SK-N-SH (cell line): ENCODE results near the gene TNRC6A. TPM values are rescaled to one million over a fixed set of nuclear protein-coding genes. Genes with fewer than 3 reads are reported as not detected.

Experiments
- CTCF ChIA-PET: fragments of 300-600, 350-600 bp; formaldehyde crosslinking; extraction: SDS; loops from one replicate; lab custom pipeline; 2021; lab: Yijun Ruan, JAX
- POLR2A ChIA-PET: fragments of 350-600 bp; sonication (Branson Sonifier 250); formaldehyde crosslinking; extraction: SDS; loops from one replicate; lab custom pipeline; 2020; ENCODE audit warnings: antibody characterized with exemption, inconsistent platforms; lab: Yijun Ruan, JAX
- DNase-seq: peaks from one replicate; pipeline ENCODE4 v3.0.0; 2012
- H2AFZ ChIP-seq: fragments of 200-600 bp; sonication (generic); 2 replicates; pipeline ENCODE4 v1.8.1; 2016; ENCODE audit warnings: antibody characterized with exemption, mild to moderate bottlenecking, low read depth
- H3F3A ChIP-seq: fragments of 200-600 bp; sonication (generic); replicated peaks from 2 replicates; pipeline ENCODE3; 2016; ENCODE audit warnings: antibody characterized with exemption, mild to moderate bottlenecking; ENCODE audit not compliant: insufficient read depth
- H3K27ac ChIP-seq, 2 experiments: fragments of 200-500 bp in 1 of 2; fragments of 200-600 bp in 1 of 2; sonication (Bioruptor generic) in 1 of 2; sonication (generic), shearing (Covaris generic) in 1 of 2; 2 replicates each; pipeline versions ENCODE4 v1.5.1 to v1.6.1; 2014 to 2016; ENCODE audit warnings: low read depth in 2 of 2, inconsistent platforms in 1 of 2, low read length in 1 of 2, mild to moderate bottlenecking in 1 of 2, mixed read lengths in 1 of 2
- H3K27me3 ChIP-seq: fragments of 200-600 bp; sonication (generic), shearing (Covaris generic); 2 replicates; pipeline ENCODE4 v1.6.1; 2016; ENCODE audit warnings: mixed run types; ENCODE audit not compliant: insufficient read depth
- H3K36me3 ChIP-seq, 2 experiments: fragments of 200-500 bp in 1 of 2; fragments of 200-600 bp in 1 of 2; sonication (Bioruptor generic) in 1 of 2; sonication (generic) in 1 of 2; replicated peaks in 1 of 2; 2 replicates each; pipeline versions ENCODE3 to v1.5.1; 2014 to 2016; ENCODE audit warnings: low read length in 1 of 2, mild to moderate bottlenecking in 1 of 2; ENCODE audit not compliant: insufficient read depth in 2 of 2, control insufficient read depth in 1 of 2
- H3K4me1 ChIP-seq, 2 experiments: fragments of 200-500 bp in 1 of 2; fragments of 200-600 bp in 1 of 2; sonication (Bioruptor generic) in 1 of 2; sonication (generic), shearing (Covaris generic) in 1 of 2; 2 replicates each; pipeline versions ENCODE4 v1.5.1 to v1.6.1; 2014 to 2016; ENCODE audit warnings: low read depth in 1 of 2, low read length in 1 of 2, mixed run types in 1 of 2; ENCODE audit not compliant: insufficient read depth in 2 of 2, control insufficient read depth in 1 of 2
- H3K4me2 ChIP-seq: fragments of 200-600 bp; sonication (generic), shearing (Covaris generic); 2 replicates; pipeline ENCODE4 v1.6.1; 2017; ENCODE audit warnings: mixed run types
- H3K4me3 ChIP-seq, 2 experiments: fragments of 200-500 bp in 1 of 2; fragments of 200-600 bp in 1 of 2; sonication (Bioruptor generic) in 1 of 2; sonication (generic), shearing (Covaris generic) in 1 of 2; 2 replicates each; pipeline versions ENCODE4 v1.5.1 to v1.8.1; 2014 to 2016; ENCODE audit warnings: low read depth in 2 of 2, inconsistent platforms in 1 of 2, low read length in 1 of 2, mild to moderate bottlenecking in 1 of 2, mixed read lengths in 1 of 2, moderate library complexity in 1 of 2
- H3K79me2 ChIP-seq: fragments of 200-600 bp; sonication (generic); 2 replicates; pipeline ENCODE4 v1.8.1; 2017; ENCODE audit warnings: mild to moderate bottlenecking; ENCODE audit not compliant: insufficient read depth
- H3K9ac ChIP-seq: fragments of 200-600 bp; sonication (generic); 2 replicates; pipeline ENCODE4 v1.6.1; 2017; ENCODE audit warnings: mixed run types
- H3K9me2 ChIP-seq: fragments of 200-600 bp; sonication (generic); 2 replicates; pipeline ENCODE4 v1.6.1; 2017; ENCODE audit warnings: mixed run types
- H3K9me3 ChIP-seq: fragments of 200-600 bp; sonication (generic); 2 replicates; pipeline ENCODE4 v1.6.1; 2017; ENCODE audit warnings: mixed run types, mild to moderate bottlenecking, moderate library complexity
- H4K20me1 ChIP-seq: fragments of 200-600 bp; sonication (generic); 2 replicates; pipeline ENCODE4 v1.6.1; 2017; ENCODE audit warnings: mild to moderate bottlenecking, mixed run types; ENCODE audit not compliant: insufficient read depth
- JUND ChIP-seq: IDR thresholded peaks from 2 replicates; pipeline ENCODE4 v1.4.0; 2012
- NFIC ChIP-seq: IDR thresholded peaks from 2 replicates; pipeline ENCODE4 v1.4.0; 2012; ENCODE audit warnings: borderline replicate concordance
- SIN3A ChIP-seq: IDR thresholded peaks from 2 replicates; pipeline ENCODE4 v1.6.1; 2012; ENCODE audit warnings: low read depth, mild to moderate bottlenecking, low read length, moderate library complexity, borderline replicate concordance
- SMC3 ChIP-seq: IDR thresholded peaks from 2 replicates; pipeline ENCODE4 v1.6.1; 2012; ENCODE audit warnings: low read depth, low read length, improper control_type of control experiment
- TAF1 ChIP-seq: IDR thresholded peaks from 2 replicates; pipeline ENCODE4 v1.6.1; 2012; ENCODE audit warnings: low read depth, mild to moderate bottlenecking, low read length, moderate library complexity, borderline replicate concordance
- TEAD4 ChIP-seq: IDR thresholded peaks from 2 replicates; pipeline ENCODE4 v1.4.0; 2012; ENCODE audit warnings: mild to moderate bottlenecking, borderline replicate concordance; ENCODE audit not compliant: insufficient read depth
- WGBS: methylation state at CpG from one replicate; pipeline ENCODE4 v1.1.6; 2017; ENCODE audit warnings: low lambda C conversion rate; 5-methylcytosine and 5-hydroxymethylcytosine counted together
- polyA plus RNA-seq, 3 experiments: library from polyadenylated mRNA; depleted of rRNA; stranded (reverse); fragments of >200 nt; gene quantifications; 2 replicates each; pipeline ENCODE4 v1.2.3, GENCODE V29; 2012
- TF ChIP-seq, protein P1 (sequence below): fragments of 150-350 bp; IDR thresholded peaks from 2 replicates; pipeline ENCODE4 v1.6.1; 2016; ENCODE audit warnings: mild to moderate bottlenecking, low read depth, low read length
- TF ChIP-seq, protein P2 (sequence below): IDR thresholded peaks from 2 replicates; pipeline ENCODE4 v1.4.0; 2012; ENCODE audit warnings: low read depth, borderline replicate concordance
- TF ChIP-seq, protein P3 (sequence below): fragments of 200-600 bp; sonication (generic); IDR thresholded peaks from 2 replicates; pipeline ENCODE4 v1.6.1; 2017; ENCODE audit warnings: antibody characterized with exemption, mild to moderate bottlenecking, moderate library complexity

TNRC6A gene
- polyA plus RNA-seq, 1 of the 3 experiments (the other 2 are of a cell fraction), result 32.5 TPM

DNA sequence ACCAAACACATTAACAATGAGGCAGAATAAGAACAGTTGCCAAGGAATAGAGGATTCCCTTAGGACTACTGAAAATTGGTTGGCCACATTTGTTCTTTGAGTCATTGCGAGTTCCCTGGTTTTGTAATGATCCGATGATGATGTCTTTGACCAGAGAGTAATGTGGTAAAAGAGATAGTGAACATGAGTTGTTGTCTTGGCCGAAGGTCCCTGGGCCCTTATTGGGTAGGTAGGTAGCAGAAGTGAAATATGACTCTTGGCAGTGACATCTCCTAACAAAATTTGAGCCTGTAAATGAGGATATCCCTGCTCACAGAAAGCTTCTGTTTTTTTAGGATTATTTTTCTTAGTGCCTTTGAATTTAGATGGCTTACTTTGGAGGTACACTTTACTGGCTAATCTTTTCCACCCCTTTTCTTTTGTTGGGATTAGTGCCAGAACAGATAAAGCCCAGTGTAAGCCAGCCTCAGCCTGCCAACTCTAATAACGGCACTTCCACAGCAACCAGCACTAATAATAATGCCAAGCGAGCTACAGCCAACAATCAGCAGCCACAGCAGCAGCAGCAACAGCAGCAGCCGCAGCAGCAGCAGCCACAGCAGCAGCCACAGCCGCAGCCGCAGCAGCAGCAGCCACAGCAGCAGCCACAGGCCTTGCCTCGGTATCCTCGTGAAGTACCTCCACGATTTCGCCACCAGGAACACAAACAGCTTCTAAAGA, 47.2 kb downstream of the TNRC6A start:
- Histone ChIP-seq H3K9me2 (no peaks in the 10 kb centered on the region), H3F3A (peaks cover 4% of the 10 kb centered on the region), H3K27me3 (no peaks in the 10 kb centered on the region), H2AFZ (no peak overlapping the region), H4K20me1 (peaks cover 55% of the 10 kb centered on the region), H3K79me2 (peaks cover 67% of the 10 kb centered on the region), H3K4me3 (no peak overlapping the region), H3K4me1 (peaks cover 0 to 12% of the 10 kb centered on the region in 2 experiments; a peak in 2 of 4 replicates), H3K9me3 (no peaks in the 10 kb centered on the region), H3K4me2 (no peak overlapping the region), H3K27ac (peak overlapping the region in 1 of 2 experiments; percentile 73; a peak in 3 of 4 replicates), H3K9ac (no peak overlapping the region), H3K36me3 (peaks cover 57 to 81% of the 10 kb centered on the region in 2 experiments)
- TF ChIP-seq JUND, result no peak
- no peak for TF ChIP-seq TEAD4
- TF ChIP-seq SMC3, result no peak
- TF ChIP-seq SIN3A, result no peak
- TF ChIP-seq, protein P1, sequence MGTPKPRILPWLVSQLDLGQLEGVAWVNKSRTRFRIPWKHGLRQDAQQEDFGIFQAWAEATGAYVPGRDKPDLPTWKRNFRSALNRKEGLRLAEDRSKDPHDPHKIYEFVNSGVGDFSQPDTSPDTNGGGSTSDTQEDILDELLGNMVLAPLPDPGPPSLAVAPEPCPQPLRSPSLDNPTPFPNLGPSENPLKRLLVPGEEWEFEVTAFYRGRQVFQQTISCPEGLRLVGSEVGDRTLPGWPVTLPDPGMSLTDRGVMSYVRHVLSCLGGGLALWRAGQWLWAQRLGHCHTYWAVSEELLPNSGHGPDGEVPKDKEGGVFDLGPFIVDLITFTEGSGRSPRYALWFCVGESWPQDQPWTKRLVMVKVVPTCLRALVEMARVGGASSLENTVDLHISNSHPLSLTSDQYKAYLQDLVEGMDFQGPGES, result no peak
- TF ChIP-seq, protein P2, sequence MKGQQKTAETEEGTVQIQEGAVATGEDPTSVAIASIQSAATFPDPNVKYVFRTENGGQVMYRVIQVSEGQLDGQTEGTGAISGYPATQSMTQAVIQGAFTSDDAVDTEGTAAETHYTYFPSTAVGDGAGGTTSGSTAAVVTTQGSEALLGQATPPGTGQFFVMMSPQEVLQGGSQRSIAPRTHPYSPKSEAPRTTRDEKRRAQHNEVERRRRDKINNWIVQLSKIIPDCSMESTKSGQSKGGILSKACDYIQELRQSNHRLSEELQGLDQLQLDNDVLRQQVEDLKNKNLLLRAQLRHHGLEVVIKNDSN, result no peak
- peak; percentile 47 for DNase-seq
- 79% methylated on average over 11 of the region's 12 CpGs for WGBS
- POLR2A ChIA-PET, result no interaction called here
- CTCF ChIA-PET, result interaction anchor here (0.9 to 1.1 kb wide), 2 partner anchors 21 to 24 kb away, joined by 3 read pairs; no protein-coding TSS in a partner anchor

DNA sequence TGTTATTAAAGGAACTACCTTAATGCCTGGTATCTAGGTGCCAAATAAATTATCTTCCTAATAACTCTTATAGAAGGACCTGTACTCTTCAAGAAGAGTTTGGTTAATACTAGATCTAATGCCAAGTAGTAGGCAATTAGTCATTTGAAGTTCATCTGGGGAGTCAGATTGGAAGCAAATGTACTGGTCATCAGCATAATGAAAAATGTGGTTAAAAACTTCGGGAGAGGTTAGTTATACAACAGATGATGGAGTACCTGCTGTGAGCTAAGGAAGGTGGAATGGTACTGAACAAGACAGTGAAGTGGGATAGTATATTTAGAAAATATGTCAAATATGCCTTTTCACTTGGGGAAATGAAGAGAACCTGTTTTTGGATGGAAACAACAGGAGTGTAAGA, 49.2 kb downstream of the TNRC6A start:
- Histone ChIP-seq H3K4me1 (peaks cover 0 to 12% of the 10 kb centered on the region in 2 experiments; a peak in 2 of 4 replicates), H3K27ac (peak overlapping the region in 1 of 2 experiments; percentile 19; a peak in 1 of 4 replicates), H3K9me2 (no peaks in the 10 kb centered on the region), H3K4me2 (no peak overlapping the region), H3F3A (peaks cover 4% of the 10 kb centered on the region), H3K9me3 (no peaks in the 10 kb centered on the region), H3K79me2 (peaks cover 57% of the 10 kb centered on the region), H4K20me1 (peaks cover 41% of the 10 kb centered on the region), H3K27me3 (no peaks in the 10 kb centered on the region), H2AFZ (no peak overlapping the region), H3K9ac (no peak overlapping the region), H3K4me3 (no peak overlapping the region), H3K36me3 (peaks cover 52 to 79% of the 10 kb centered on the region in 2 experiments)
- WGBS, result 45% methylated on average over 1 of the region's 1 CpG
- no peak for TF ChIP-seq NFIC
- TF ChIP-seq TAF1, result no peak
- TF ChIP-seq, protein P3, sequence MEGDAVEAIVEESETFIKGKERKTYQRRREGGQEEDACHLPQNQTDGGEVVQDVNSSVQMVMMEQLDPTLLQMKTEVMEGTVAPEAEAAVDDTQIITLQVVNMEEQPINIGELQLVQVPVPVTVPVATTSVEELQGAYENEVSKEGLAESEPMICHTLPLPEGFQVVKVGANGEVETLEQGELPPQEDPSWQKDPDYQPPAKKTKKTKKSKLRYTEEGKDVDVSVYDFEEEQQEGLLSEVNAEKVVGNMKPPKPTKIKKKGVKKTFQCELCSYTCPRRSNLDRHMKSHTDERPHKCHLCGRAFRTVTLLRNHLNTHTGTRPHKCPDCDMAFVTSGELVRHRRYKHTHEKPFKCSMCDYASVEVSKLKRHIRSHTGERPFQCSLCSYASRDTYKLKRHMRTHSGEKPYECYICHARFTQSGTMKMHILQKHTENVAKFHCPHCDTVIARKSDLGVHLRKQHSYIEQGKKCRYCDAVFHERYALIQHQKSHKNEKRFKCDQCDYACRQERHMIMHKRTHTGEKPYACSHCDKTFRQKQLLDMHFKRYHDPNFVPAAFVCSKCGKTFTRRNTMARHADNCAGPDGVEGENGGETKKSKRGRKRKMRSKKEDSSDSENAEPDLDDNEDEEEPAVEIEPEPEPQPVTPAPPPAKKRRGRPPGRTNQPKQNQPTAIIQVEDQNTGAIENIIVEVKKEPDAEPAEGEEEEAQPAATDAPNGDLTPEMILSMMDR, result no peak
- ChIA-PET POLR2A (no interaction called here), CTCF (interaction anchor here (1.2 to 1.6 kb wide), 2 partner anchors 19 to 25 kb away, joined by 3 read pairs; no protein-coding TSS in a partner anchor)
- no peak for DNase-seq
